NB4 (cell line): Measurements from ENCODE around the gene AP3S2.
A peak's percentile ranks its signal among the peaks of the same experiment; 100 is the strongest.
"Not testable (repeated sequence)": the region's sequence is repeated elsewhere in the genome, so short reads cannot be mapped to it uniquely, and the experiment has no call there.

Source experiments
- DNase-seq: peaks from one replicate; pipeline ENCODE4 v3.0.0; 2010; ENCODE audit warnings: low read depth
- H3K4me3 ChIP-seq: one replicate; pipeline ENCODE4 v1.5.1; 2011; ENCODE audit warnings: mild to moderate bottlenecking, low read depth, low read length, moderate library complexity
- MYC ChIP-seq: IDR thresholded peaks from 2 replicates; pipeline ENCODE4 v1.6.1; 2011; ENCODE audit warnings: low read depth, low read length
- POLR2A ChIP-seq: IDR thresholded peaks from 2 replicates; pipeline ENCODE4 v1.6.1; 2011; ENCODE audit warnings: mild to moderate bottlenecking; ENCODE audit not compliant: insufficient read length; ENCODE audit errors: extremely low read depth
- TF ChIP-seq, protein P1 (sequence below): IDR thresholded peaks from 2 replicates; pipeline ENCODE4 v1.6.1; 2011; ENCODE audit warnings: low read depth, low read length
- TF ChIP-seq, protein P2 (sequence below): IDR thresholded peaks from one replicate; pipeline ENCODE4 v1.5.1; 2012; ENCODE audit warnings: low read depth, low read length

AP3S2 gene

DNA sequence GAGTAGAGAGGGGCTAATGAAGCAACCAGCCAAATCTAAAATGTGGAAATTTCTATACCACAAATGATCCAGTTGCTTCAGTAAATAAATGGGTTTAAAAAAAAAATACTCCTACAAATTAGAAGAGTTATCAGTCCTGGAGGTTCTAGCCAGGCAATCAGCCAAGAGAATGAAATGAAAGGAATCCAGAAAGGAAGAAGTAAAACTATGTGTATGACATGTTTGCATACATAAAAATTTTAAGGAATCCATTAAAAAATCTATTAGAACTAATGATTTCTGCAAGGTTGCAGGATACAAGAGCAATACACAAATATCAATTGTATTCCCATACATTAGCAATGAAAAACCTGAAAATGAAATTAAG lies 108.0 kb downstream of the AP3S2 start:
- no peak overlapping the region for H3K4me3 ChIP-seq
- TF ChIP-seq, protein P1, sequence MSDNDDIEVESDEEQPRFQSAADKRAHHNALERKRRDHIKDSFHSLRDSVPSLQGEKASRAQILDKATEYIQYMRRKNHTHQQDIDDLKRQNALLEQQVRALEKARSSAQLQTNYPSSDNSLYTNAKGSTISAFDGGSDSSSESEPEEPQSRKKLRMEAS = no peak
- TF ChIP-seq MYC (no peak), POLR2A (no peak)
- TF ChIP-seq, protein P2, sequence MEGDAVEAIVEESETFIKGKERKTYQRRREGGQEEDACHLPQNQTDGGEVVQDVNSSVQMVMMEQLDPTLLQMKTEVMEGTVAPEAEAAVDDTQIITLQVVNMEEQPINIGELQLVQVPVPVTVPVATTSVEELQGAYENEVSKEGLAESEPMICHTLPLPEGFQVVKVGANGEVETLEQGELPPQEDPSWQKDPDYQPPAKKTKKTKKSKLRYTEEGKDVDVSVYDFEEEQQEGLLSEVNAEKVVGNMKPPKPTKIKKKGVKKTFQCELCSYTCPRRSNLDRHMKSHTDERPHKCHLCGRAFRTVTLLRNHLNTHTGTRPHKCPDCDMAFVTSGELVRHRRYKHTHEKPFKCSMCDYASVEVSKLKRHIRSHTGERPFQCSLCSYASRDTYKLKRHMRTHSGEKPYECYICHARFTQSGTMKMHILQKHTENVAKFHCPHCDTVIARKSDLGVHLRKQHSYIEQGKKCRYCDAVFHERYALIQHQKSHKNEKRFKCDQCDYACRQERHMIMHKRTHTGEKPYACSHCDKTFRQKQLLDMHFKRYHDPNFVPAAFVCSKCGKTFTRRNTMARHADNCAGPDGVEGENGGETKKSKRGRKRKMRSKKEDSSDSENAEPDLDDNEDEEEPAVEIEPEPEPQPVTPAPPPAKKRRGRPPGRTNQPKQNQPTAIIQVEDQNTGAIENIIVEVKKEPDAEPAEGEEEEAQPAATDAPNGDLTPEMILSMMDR = no peak
- no peak for DNase-seq

DNA sequence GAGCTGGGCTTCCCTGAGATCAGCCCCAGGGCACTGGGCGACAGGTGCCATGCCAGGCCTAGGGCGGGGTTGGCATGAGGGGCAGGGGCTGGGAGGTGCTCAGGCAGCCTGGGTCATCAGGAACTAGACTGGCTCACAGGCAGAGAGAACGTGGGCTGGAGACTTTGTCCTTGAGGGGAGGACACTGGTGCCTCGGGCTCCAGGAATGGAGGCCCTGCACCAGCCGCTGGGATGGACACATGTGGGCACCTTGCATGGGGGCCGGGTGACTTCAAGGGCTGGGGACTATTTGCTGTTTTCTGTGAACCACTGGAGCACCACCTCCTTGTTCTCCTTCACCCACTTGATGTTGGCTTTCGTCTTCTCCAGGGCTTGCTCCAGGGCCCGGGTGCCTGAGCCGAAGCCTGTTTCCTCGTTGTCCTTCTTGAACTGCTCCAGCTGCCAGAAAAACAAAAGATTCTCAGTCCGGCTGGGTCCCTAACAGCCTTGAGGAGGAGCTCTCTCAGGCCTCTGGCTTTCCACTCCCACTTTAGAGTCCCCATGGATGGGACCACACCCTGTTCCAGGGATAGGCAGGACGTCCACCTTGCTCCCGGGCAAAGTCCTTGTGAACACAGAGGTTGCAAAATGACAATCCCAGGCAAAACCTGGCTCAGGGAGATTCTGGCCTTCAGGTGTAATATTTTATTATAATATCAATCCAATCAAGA lies 108.6 kb downstream of the AP3S2 start:
- DNase-seq = no peak
- TF ChIP-seq MYC (no peak), POLR2A (no peak)
- TF ChIP-seq, protein P2 = no peak
- TF ChIP-seq, protein P1 = no peak
- no peak overlapping the region for H3K4me3 ChIP-seq

DNA sequence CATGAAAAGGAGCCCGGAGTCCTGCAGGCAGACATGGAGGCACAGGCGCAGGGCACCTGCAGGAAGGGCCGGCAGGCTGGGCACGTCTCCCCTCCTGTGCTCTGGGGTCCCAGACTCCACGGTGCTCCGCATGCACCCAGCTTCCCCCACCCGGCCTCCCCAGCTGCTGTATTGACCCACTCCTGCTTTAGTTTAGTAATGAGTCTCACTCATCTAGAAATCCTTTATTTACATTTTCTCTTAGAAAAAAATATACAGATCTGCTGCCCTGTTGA lies 109.2 kb downstream of the AP3S2 start:
- no peak overlapping the region for H3K4me3 ChIP-seq
- TF ChIP-seq, protein P2 = no peak
- TF ChIP-seq, protein P1 = no peak
- TF ChIP-seq MYC (no peak), POLR2A (peak; percentile 17)
- no peak for DNase-seq

DNA sequence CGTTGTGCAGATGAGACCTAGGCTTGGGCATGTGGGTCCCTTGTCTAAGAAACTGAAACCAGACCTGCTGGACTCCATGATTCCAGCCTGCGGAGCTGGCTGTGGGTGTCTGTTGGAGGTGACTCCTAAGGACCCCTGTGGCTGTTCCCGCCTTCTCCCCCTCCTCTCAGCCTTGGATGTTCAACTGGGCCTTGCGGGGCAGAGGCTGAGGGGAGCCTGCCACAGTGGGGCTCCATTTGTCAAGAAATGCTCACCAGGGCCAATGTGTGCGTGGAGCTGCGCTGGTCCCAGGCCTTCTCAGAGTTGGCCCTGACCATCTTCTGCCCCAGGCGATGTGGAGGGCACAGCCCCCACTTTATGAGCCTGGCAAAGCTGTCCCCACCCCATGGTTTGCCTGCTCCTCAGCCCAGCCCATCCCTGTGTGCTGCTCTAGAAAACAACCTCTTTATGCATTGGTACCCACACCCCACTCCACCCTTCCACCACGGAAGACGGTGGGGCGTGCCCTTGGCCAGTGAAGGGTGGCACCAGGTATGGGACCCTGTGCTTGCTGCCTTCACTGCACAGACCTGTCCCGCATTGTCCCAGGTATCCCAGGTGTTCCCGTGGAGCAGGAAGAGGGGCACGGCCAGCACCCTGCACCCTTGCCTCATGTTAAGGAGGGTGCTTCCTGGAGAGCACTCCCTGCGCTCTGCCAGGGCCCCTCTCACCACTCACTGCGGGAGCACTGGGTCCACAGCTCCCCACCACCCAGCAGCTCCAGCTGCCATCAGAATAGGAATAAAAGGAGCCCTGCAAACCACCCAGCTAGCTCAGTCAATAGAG lies 109.7 kb downstream of the AP3S2 start:
- TF ChIP-seq, protein P1 = no peak
- H3K4me3 ChIP-seq = no peak overlapping the region
- DNase-seq = no peak

DNA sequence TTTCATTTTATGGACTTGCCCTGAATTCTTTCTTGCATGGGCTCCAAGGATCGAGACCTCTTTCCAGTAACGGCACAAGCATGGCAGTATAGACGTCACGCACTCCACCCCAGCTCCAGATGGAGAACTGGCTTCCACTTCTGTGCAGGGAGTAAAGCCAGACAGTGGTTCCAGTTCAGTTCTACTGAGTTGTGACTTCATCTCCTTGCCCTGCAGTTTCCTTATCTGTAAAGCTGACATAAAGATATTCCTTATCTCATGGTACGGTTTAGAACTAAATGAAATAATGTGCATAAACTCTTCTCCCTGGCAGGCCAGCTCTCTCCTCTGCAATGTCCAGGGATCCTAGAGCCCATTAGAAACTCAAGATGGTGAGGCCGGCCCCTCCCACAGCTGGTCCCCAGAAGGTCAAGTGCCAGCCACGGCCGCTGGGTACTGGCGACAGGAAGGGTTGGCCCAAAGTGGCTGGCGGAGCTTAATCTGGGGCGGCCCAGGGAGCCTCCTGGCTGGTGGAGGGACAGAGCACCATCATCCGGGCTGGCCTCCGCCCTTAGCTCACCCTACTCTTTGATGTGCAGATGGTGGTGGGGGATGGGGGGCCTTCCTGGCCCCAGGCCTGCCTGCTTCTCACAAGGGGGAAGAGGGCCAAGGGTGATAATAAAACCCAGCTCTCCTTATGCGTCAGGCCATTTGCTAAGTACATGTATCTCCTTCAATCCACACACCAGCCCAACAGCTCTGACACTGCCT lies 110.5 kb downstream of the AP3S2 start:
- DNase-seq = peak; percentile 51
- H3K4me3 ChIP-seq = no peak overlapping the region
- no peak for TF ChIP-seq POLR2A
- TF ChIP-seq MYC = no peak
- TF ChIP-seq, protein P1 = no peak
- TF ChIP-seq, protein P2 = no peak

DNA sequence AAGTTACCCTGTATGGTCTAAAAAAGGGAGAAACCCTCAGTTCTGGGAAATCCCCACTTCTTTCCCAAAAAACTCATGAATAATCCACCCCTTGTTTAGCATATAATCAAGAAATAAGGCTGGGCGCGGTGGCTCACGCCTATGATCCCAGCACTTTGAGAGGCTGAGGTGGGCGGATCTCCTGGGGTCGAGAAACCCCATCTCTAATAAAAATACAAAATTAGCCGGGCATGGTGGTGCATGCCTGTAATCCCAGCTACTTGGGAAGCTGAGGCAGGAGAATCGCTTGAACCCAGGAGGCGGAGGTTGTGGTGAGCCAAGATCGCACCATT lies 111.2 kb downstream of the AP3S2 start:
- DNase-seq = not testable (repeated sequence)

More for the DNA sequence above, 111.2 kb downstream of the AP3S2 start:
- H3K4me3 ChIP-seq = not testable (repeated sequence)
